ES-I3 (cell line): ENCODE data around the gene NUMA1.

Experiments used
- H3K36me3 ChIP-seq: 2 replicates; pipeline ENCODE4 v1.6.1; 2013; ENCODE audit warnings: mild to moderate bottlenecking, low read length, control low read depth, moderate library complexity; ENCODE audit not compliant: insufficient read depth
- H3K4me1 ChIP-seq: 2 replicates; pipeline ENCODE4 v1.6.1; 2013; ENCODE audit warnings: mild to moderate bottlenecking, control low read depth, low read length; ENCODE audit not compliant: insufficient read depth
- H3K9ac ChIP-seq: 2 replicates; pipeline ENCODE4 v1.6.1; 2013; ENCODE audit warnings: low read depth, mild to moderate bottlenecking, low read length, moderate library complexity
- H3K9me3 ChIP-seq: 2 replicates; pipeline ENCODE4 v1.6.1; 2013; ENCODE audit warnings: mild to moderate bottlenecking, low read length, moderate library complexity; ENCODE audit not compliant: control insufficient read depth, insufficient read depth

NUMA1 gene

GRCh38 chr11:72000202-72000867 lies 80.0 kb downstream of the NUMA1 start:
- Histone ChIP-seq H3K4me1 (no peaks in the 10 kb centered on the region), H3K36me3 (peaks cover 21% of the 10 kb centered on the region), H3K9ac (no peak overlapping the region), H3K9me3 (no peaks in the 10 kb centered on the region)

- Histone ChIP-seq H3K4me1 (no peaks in the 10 kb centered on the region), H3K36me3 (peaks cover 16% of the 10 kb centered on the region), H3K9me3 (no peaks in the 10 kb centered on the region), H3K9ac (no peak overlapping the region)
Observed at GRCh38 chr11:71999798-72000197, 80.5 kb downstream of the NUMA1 start.

- Histone ChIP-seq H3K9me3 (no peaks in the 10 kb centered on the region), H3K9ac (no peak overlapping the region), H3K4me1 (no peaks in the 10 kb centered on the region), H3K36me3 (peaks cover 13% of the 10 kb centered on the region)
Observed at GRCh38 chr11:71999362-71999761, 81.0 kb downstream of the NUMA1 start.

- Histone ChIP-seq H3K9ac (no peak within 1 kb of the TSS), H3K4me1 (no peaks in the 10 kb centered on the region), H3K9me3 (no peaks in the 10 kb centered on the region), H3K36me3 (peaks cover 10% of the 10 kb centered on the region; the same call in 1 of the 2 replicates)
Observed at GRCh38 chr11:71998649-71999310, 81.6 kb downstream of the NUMA1 start, which contains the start of gene IL18BP. Gene IL18BP (plus strand): TSS chr11:71998909. CDS start chr11:71999985, 1,076 bp downstream.

- Histone ChIP-seq H3K4me1 (no peaks in the 10 kb centered on the region), H3K9ac (no peak overlapping the region), H3K9me3 (no peaks in the 10 kb centered on the region), H3K36me3 (peaks cover 9% of the 10 kb centered on the region; the same call in 1 of the 2 replicates)
Observed at GRCh38 chr11:71998061-71998460, 82.3 kb downstream of the NUMA1 start.

GRCh38 chr11:71997594-71997993 lies 82.7 kb downstream of the NUMA1 start:
- H3K4me1 ChIP-seq, result no peaks in the 10 kb centered on the region

DNA sequence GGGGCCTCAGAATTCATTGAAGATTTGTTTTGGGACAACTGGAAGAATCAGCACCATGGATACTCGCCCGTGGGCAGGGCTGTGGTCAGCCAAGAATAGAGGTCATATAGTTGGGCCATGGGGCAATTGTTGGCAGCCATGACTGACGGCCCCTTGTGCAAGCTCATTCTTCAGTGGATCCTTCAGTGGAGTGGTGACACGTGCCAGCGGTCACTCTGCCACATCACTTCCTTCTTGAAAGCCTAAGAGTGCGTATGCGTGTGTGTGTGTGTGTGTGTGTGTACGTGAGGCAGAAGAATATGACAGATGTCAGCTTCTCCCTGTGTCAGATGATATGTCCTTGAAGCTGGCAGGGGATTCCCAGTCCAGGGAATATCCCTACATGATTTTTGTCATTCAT lies 83.4 kb downstream of the NUMA1 start:
- Histone ChIP-seq H3K4me1 (no peaks in the 10 kb centered on the region), H3K36me3 (no peaks in the 10 kb centered on the region; the same call in 1 of the 2 replicates), H3K9me3 (no peaks in the 10 kb centered on the region), H3K9ac (no peak overlapping the region)

More at GRCh38 chr11:71997594-71997993, 82.7 kb downstream of the NUMA1 start:
- peaks cover 5% of the 10 kb centered on the region; the same call in 1 of the 2 replicates for H3K36me3 ChIP-seq
- H3K9me3 ChIP-seq, result no peaks in the 10 kb centered on the region
- no peak overlapping the region for H3K9ac ChIP-seq

GRCh38 chr11:71996517-71996916 lies 83.8 kb downstream of the NUMA1 start:
- Histone ChIP-seq H3K9ac (no peak overlapping the region), H3K4me1 (no peaks in the 10 kb centered on the region), H3K36me3 (no peaks in the 10 kb centered on the region; the same call in 1 of the 2 replicates), H3K9me3 (no peaks in the 10 kb centered on the region)

DNA sequence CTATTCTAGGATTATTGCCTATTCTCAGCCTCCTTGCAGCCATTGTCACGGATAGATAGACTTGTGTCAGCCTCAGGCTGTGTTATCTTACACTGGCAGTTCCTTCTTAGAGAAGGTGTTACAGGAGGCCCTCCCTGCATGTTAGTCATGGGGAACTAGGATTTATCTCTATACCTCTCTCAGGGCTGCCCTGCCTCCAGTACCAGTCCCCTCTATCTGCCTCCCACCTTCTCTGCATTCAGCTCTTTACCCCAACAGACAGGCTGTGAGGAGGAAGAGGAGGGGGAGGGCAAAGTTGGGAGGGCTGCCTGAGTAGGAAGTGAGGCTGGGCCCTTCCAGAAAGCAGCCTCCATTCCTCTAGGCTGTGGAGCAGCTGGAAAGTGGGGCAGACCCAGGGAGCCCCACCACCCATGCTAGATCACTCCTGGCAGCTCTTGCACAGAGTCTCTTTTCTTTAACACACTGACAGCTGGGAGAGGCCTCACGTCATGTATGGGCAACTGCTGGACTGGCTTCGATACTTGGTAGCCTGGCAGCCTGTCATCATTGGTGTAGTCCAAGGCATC lies 84.5 kb downstream of the NUMA1 start:
- no peak overlapping the region for H3K9ac ChIP-seq
- H3K9me3 ChIP-seq, result no peaks in the 10 kb centered on the region
- no peaks in the 10 kb centered on the region; the same call in 1 of the 2 replicates for H3K36me3 ChIP-seq
- H3K4me1 ChIP-seq, result no peaks in the 10 kb centered on the region

DNA sequence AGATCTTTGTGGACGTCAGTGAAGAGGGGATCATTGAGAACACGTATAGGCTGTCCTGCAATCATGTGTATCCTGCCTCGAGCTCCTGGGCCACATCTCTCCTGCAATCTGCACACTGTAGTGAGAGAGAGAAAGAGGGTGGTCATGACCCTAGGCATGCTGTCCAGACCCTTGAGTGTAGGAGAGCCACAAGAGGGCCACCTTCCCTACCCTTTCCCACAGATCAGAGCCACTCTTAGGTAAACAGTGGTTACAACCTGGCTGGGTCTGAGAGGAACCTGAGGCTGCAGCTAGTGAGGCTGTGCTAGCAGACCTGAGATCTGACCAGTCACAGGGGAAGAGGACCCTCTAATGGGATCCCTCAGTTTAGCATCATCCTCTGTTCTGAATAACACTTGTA lies 85.6 kb downstream of the NUMA1 start:
- no peak overlapping the region for H3K9ac ChIP-seq
- no peaks in the 10 kb centered on the region for H3K4me1 ChIP-seq
- H3K9me3 ChIP-seq, result no peaks in the 10 kb centered on the region
- no peaks in the 10 kb centered on the region; the same call in none of the 2 replicates for H3K36me3 ChIP-seq

DNA sequence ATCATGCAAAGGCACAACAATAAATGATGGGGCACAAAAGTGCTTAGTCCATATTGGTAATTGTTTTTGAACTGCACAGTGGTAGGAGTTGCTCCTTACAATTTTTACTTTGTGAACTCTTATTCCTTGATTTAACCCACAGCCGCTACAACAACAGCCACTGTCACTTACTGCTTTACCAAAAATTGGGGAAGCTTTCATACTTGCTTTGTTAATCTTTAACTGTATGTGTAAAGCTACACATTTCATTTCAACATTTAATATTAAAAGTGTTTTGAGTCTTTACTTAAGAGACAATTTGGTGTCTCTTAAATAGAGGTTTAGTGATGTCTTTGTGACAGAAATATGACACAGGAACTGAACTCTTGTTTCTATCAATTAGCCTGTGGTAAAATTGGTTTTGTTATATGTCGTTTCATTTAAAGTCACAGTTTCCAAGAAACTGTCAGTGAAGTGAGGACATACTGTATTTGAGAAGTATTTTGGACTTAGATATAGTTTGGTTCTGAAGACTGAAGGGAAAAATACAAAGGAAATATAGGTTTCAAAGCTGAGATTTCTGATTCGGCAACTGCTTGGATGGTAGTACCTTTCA lies 88.1 kb downstream of the NUMA1 start:
- Histone ChIP-seq H3K9ac (no peak overlapping the region), H3K9me3 (no peaks in the 10 kb centered on the region), H3K4me1 (no peaks in the 10 kb centered on the region), H3K36me3 (peaks cover 1% of the 10 kb centered on the region)

GRCh38 chr11:71991494-71991893 lies 88.8 kb downstream of the NUMA1 start:
- H3K9ac ChIP-seq, result no peak overlapping the region

DNA sequence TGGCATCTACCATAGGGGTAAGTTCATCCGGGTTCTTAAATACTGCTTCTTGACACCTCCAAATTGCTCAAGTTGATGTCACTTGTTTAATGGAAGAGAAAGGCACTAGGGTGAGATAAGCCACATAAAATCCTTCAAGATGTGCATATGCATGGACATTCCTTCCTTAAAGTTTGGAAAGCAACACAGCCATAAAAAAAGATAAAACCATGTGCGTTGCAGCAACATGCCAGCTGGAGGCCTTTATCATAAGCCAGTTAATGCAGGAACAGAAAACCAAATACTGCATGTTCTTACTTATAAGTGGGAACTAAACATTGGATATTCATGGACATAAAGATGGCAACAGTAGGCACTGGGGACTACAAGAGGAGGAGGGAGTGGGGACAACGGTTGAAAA lies 89.6 kb downstream of the NUMA1 start:
- H3K9ac ChIP-seq, result no peak overlapping the region
- H3K9me3 ChIP-seq, result no peaks in the 10 kb centered on the region
- H3K4me1 ChIP-seq, result no peaks in the 10 kb centered on the region
- peaks cover 6% of the 10 kb centered on the region for H3K36me3 ChIP-seq

More at GRCh38 chr11:71991494-71991893, 88.8 kb downstream of the NUMA1 start:
- no peaks in the 10 kb centered on the region for H3K4me1 ChIP-seq
- H3K36me3 ChIP-seq, result peaks cover 3% of the 10 kb centered on the region
- H3K9me3 ChIP-seq, result no peaks in the 10 kb centered on the region

DNA sequence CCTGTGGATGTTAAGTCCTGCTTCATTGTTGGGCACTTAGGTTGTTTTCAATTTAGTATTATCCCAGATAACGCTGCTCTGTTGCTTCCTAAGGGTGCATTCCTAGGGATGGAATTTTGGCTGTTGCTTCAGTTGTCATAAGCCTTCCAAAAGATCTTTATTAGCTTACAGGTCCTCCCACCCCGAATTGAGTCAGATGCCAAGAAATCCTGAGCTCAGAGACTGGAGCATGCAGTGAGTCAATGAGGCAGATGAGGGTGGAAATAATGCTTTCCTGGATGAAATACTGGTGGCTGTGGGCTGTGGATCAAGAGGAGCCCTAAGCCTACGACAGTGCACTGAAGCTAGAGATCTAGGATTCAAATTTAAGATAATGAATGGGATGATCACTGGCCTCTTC lies 92.3 kb downstream of the NUMA1 start:
- H3K9me3 ChIP-seq, result no peaks in the 10 kb centered on the region
- H3K36me3 ChIP-seq, result peaks cover 13% of the 10 kb centered on the region
- H3K9ac ChIP-seq, result no peak overlapping the region
- no peaks in the 10 kb centered on the region for H3K4me1 ChIP-seq
